GM21367 (cell line): Measurements from ENCODE around the gene PICALM.

Experiments
- ATAC-seq: cut with Tn5 transposase; IDR thresholded peaks from one replicate; pipeline ENCODE4 v1.9.1; 2021; ENCODE audit not compliant: unreplicated experiment

The PICALM gene

GRCh38 chr11:86050196-86050709 is 18.6 kb downstream of the PICALM start:
- ATAC-seq, result no peak

DNA sequence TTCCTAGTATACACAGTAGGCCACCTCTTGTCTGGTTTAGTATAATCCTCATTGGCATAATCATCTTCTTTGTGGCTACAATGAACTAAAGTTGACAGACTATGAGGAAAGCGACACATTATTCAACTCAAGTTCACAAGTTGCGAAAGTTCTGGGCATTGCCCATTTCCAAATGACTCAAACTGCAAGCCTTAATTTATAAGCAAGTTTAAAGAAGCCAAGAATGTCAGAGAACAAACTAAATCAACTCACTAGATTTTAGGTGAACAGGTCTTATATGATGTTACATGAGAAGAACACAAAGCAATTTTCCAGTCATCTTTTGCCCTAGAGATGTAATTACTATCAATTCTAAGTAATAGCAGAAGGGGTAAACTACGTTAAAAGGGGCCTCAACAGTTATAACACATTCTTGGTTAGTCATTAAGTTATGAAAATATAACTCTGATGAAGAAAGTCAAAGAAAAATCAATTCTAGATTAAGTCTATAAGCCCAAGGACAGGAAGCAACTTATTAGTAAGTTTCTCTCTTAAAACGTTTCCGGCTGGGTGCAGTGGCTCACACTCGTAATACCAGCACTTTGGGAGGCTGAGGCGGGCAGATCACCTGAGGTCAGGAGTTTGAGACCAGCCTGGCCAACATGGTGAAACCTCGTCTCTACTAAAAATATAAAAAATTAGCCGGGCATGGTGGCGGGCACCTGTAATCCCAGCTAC is 21.5 kb downstream of the PICALM start:
- ATAC-seq, result no peak

DNA sequence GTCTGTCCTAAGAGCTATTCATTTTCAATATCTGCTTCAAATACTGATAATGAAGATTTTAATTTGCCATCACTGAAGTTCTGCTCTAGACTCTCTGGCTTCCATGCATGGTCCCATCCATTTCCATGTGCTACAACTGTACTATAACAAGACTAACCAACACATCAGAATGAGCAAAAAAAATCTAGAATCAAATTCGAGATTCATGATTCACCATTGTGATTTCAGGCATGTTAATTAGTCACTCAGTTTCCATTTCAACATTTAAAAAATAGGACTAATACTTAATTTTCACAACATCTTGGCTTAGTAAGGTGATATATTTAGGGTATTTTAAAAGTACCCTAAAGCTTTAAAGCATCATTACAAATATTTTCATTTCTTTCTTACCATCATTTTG is 22.8 kb downstream of the PICALM start:
- ATAC-seq, result no peak

GRCh38 chr11:86043765-86044503 is 24.9 kb downstream of the PICALM start:
- no peak for ATAC-seq

DNA sequence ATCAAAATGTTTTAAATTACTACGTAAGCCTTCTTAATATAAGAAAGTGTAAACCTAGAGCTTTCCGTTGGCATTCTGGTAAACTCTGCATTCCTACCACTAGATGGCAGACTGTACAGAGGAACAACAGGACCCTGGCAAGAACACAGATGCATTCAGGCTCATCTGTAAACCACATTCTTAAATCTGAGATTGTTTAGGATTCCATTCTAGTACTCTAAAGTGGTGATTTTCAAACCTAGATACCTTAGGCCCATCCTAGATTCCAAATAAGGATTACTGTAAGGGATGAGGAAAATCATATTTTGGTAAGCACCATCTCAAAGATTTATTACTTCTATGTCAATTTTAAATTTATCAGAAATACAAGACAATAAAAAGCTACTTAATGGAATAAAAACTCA is 26.9 kb downstream of the PICALM start:
- ATAC-seq, result peak; percentile 54

- no peak for ATAC-seq
These were observed 27.7 kb downstream of the PICALM start for GRCh38 chr11:86040919-86041850.

GRCh38 chr11:86039094-86039493 is 29.8 kb downstream of the PICALM start:
- ATAC-seq, result no peak

GRCh38 chr11:86037743-86038142 is 31.1 kb downstream of the PICALM start:
- no peak for ATAC-seq

GRCh38 chr11:86035920-86036319 is 33.0 kb downstream of the PICALM start:
- no peak for ATAC-seq

DNA sequence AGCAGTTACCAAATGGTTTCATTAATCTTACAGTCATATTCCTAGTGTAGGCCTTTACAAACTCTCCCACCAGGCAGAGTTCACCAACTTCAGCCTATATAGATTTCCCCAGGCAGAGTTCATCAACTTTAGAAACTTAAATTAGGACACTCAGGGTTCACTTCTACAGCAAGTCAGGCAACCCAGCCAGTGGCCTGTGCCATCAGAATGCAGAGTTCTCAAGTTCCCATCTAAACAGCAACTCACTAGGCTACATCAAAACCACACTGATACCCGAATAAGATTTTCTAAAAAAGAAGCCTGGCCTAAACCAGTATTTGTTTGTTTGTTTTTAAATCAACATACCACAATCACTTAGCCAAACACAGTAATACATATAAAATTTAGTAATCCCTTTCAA is 33.7 kb downstream of the PICALM start:
- no peak for ATAC-seq

DNA sequence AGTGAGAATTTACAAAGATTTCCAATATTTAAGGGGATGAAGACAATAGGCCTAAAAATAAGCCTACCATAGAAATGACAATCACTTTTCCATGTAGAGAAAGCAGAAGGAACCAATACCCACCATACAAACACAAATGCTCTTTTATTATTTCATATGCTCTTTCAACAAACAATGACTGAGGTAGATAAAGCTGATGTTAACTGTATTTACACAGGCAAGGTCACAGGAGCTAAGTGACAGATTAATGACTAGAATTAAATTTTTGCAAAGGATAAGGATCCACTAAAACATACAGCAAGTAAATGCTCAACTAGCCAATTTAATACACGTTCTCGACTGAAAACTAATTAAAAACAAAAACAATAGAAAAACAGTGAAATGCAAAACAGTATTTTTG is 34.2 kb downstream of the PICALM start:
- ATAC-seq, result no peak

DNA sequence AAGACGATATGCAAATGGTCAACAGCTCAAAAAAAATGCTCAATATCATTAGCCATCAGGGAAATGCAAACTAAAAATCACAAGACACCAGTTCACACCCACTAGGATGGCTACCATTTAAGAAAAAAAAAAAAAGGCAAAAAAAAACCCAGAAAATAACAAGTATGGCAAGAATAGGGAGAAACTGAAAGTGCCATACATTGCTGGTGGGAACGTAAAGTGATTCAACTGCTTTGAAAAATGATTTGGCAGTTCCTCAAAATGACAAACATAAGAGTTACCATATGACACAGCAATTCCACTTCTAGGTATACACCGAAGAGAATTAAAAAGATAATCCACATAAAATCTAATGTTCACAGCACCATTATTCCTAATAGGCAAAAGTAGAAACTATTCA is 47.5 kb downstream of the PICALM start:
- peak; percentile 55 for ATAC-seq

- ATAC-seq, result no peak
These were observed 50.6 kb downstream of the PICALM start for GRCh38 chr11:86018249-86018648.

DNA sequence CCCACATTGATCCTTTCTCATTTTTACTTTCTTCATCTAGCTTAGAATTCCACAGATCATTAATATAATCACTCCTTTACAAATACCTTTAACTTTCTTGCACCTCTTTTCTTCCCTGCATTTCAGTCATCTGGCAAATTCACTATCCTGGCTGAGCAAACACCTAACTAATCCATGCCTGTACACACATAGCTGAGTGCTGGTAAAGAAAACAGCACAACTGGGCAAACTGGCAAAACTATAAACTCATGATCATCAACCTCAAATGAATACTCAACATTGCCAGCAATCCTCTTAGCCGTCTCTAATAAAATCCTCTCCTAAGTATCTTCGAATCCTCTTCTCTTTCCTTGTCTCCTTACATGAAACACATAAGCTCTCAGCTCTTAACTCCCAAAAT is 52.4 kb downstream of the PICALM start:
- no peak for ATAC-seq

DNA sequence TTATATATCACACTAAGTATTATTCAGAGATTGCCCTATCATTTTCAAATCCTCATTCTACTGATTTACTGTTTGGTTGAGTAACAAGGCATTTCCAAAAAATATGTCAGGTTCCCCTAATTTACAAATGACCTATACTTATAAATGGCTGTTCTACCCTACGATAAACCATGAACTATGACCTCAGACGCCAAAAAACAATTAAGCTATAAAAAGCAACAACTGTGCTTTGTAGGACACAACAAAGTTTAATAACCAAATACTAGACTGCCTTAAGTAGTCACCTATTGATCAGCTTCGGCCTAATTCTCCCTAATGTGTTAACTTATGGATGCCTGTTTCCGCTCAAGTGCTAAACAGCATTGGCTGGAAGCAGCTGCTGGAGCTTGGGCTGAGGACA is 53.2 kb downstream of the PICALM start:
- ATAC-seq, result no peak

GRCh38 chr11:86014221-86014620 is 54.7 kb downstream of the PICALM start:
- no peak for ATAC-seq

DNA sequence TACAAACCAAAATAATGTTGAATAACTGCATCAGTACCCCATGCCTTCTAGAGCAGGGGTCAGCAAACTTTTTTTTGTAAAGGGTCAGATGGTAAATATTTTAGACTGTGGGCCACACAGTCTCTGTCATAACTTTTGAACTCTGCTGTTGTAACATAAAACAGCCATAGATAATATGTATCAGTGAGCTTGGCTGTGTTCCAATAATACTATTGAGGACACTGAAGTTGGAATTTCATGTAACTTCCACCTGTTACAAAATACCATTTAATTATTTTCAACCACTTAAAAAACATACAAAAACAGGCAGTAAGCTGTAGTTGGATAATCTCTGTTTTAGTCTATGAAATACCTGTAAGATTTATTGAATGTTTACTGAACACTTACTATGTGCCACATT is 55.2 kb downstream of the PICALM start:
- ATAC-seq, result no peak

- ATAC-seq, result no peak
These were observed 57.7 kb downstream of the PICALM start for GRCh38 chr11:86011175-86011574.

DNA sequence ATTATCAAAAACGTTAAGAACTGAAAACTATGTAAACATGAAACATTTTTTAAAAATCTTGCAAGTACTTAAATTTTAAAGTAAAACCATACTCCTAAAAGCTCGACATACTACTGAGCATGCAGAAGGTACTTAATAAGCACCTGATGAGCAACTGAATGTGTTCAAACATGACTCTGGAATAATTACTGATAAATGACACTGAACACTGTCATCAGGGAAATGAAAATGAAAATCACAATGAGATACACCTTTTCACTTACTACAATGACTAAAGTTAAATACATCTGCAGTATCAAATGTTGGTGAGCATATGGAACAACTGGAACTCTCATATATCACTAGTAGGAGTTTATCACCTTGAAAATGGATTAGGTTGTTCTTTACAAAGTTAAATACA is 65.2 kb downstream of the PICALM start:
- no peak for ATAC-seq

DNA sequence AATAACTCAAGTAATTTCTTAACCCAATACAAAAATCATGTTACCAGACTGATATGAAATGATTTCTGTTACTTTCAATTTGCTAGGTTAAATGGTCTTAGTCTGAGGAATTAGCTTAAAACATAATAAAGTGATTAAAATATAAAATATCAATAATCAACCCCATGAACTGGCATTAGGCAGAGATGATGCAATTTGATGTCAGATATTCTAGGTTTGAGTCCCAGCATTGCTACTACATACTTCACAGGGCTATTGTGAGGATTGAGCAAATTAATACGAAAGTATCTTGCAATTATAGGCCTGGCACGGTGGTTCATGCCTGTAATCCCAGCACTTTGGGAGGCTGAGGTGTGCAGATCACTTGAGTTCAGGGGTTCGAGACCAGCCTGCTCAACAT is 66.5 kb downstream of the PICALM start:
- ATAC-seq, result no peak

DNA sequence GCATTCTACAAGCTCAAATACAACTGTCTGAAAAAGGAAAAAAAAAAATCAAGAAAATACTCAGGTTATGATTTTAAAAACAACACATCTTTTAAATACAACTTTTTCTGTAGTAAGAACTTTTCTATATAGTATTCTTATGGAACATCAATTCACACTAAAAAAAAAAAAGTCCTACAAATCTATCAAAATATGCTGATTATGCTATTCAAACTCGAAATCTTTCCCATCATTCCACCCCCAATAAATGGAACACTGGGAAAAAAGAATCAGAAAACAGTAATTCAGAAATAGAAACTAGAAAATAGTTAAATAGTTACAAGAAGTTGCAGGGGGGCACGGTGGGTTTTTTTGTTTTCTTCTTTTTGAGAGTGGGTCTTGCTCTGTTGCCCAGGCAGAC is 77.4 kb downstream of the PICALM start:
- ATAC-seq, result no peak
